Measurements from ENCODE around the gene IL17D. TPM values are rescaled to one million over a fixed set of nuclear protein-coding genes. Genes with fewer than 3 reads are reported as not detected.

IL17D gene, protein sequence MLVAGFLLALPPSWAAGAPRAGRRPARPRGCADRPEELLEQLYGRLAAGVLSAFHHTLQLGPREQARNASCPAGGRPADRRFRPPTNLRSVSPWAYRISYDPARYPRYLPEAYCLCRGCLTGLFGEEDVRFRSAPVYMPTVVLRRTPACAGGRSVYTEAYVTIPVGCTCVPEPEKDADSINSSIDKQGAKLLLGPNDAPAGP
- total RNA-seq (1 to 10 TPM; 1.6 to 4.8 TPM), polyA plus RNA-seq (ENCODE audit: insufficient read depth, low read depth, low replicate concordance) (5.3 TPM)
- long read RNA-seq, donor 1, partial matches to known transcripts, result 26 of 26 reads
- long read RNA-seq, donor 1, other reads (novel, unspliced or antisense), result 0 of 26 reads
- long read RNA-seq, donor 2, result 0 reads

DNA sequence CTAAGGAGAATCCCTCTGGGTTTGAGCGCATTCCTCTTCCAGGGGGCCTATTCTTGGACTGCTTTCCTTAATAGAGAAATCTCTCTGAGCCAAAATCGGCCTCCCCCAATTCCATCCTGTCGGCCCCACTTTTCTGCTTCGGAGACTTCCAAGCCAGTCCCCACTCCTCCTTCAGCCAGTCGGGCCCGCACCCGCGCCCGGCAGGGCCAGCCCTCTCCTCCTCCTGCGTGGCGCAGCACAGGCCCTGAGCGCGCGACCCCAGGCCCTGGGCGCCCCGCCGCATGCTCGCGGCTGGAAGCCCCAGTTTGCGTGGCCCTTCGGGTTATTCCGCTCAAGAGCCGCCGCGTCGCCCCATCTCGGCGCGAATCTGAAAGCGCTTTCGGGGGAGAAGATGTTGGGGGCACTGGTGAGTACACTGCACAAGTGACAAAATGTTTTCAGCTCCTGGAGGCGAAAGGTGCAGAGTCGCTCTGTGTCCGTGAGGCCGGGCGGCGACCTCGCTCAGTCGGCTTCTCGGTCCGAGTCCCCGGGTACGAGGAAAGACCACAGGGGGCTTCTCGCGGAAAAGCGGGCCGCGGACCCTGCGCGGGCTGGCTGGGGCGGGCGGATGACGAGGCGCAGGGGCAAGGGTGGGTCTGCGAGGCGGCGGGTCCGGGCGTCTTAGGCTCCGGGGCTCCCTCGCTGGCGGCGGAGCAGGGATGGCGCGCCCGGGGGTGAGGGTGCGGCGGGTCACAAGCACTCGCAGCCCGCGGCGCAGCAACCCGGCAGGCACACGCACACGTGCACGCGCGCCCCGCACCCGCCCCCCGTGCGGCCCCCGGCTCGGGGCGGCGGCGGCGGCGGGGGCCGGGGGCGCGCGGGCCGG lies at the start of gene IL17D:
IL17D (plus strand) TSS at position 785 of the 865 bp plus-strand sequence. CDS start 303 bp downstream, outside the sequence.
- 0 to 1% methylated on average over 19 to 59 of the region's 94 CpGs for WGBS, 2 donors
- TF ChIP-seq POLR2A (IDR thresholded peaks at IDR 0.05), result no peak
- TF ChIP-seq, protein P1, sequence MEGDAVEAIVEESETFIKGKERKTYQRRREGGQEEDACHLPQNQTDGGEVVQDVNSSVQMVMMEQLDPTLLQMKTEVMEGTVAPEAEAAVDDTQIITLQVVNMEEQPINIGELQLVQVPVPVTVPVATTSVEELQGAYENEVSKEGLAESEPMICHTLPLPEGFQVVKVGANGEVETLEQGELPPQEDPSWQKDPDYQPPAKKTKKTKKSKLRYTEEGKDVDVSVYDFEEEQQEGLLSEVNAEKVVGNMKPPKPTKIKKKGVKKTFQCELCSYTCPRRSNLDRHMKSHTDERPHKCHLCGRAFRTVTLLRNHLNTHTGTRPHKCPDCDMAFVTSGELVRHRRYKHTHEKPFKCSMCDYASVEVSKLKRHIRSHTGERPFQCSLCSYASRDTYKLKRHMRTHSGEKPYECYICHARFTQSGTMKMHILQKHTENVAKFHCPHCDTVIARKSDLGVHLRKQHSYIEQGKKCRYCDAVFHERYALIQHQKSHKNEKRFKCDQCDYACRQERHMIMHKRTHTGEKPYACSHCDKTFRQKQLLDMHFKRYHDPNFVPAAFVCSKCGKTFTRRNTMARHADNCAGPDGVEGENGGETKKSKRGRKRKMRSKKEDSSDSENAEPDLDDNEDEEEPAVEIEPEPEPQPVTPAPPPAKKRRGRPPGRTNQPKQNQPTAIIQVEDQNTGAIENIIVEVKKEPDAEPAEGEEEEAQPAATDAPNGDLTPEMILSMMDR (IDR thresholded peaks at IDR 0.05), result no peak
- no peak for DNase-seq

DNA sequence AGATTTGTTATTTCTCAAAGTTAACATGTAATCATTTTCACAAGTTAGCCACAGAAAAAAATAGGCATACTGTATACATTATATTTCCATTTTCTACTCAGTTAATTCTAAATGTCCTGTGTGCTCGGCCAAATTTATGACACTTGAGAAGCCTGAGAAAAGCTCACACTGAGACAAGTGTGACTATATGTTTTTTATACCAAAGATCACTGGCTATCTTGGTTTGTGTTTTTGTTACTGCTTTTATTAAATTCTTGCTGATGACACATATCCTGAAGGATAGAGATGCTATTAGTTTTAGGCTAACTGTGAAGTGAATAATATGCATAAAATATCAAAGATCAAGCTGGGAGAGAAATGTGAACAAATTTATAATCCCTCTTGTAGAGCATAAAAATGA lies 49.3 kb upstream of the IL17D start:
- Histone ChIP-seq H3K27ac (no peak overlapping the region), H3K9me3 (no peaks in the 10 kb centered on the region), H3K4me1 (no peaks in the 10 kb centered on the region), H3K4me3 (no peak overlapping the region), H3K27me3 (no peaks in the 10 kb centered on the region), H3K36me3 (ENCODE audit: low read depth, missing control alignments) (no peaks in the 10 kb centered on the region)
- TF ChIP-seq POLR2A (IDR thresholded peaks at IDR 0.05), result no peak
- TF ChIP-seq, protein P1 (IDR thresholded peaks at IDR 0.05), result no peak
- WGBS, 2 donors, result 87 to 89% methylated on average over 1 of the region's 1 CpG
- intact Hi-C loops (cut with DNase I; ENCODE audit: low total_unique reads), result no loop called here
- no peak for DNase-seq

More for the DNA sequence above, at the start of gene IL17D:
- H3K9me3 ChIP-seq, result no peaks in the 10 kb centered on the region
- H3K4me1 ChIP-seq, result peaks cover 3% of the 10 kb centered on the region
- no peaks in the 10 kb centered on the region for H3K27me3 ChIP-seq
- intact Hi-C loops (cut with DNase I; ENCODE audit: low total_unique reads), result no loop called here
- H3K36me3 ChIP-seq (ENCODE audit: low read depth, missing control alignments), result no peaks in the 10 kb centered on the region
- H3K4me3 ChIP-seq, result peak within 1 kb of the TSS; percentile 63 to 68
- peak within 1 kb of the TSS; percentile 72 to 75 for H3K27ac ChIP-seq

DNA sequence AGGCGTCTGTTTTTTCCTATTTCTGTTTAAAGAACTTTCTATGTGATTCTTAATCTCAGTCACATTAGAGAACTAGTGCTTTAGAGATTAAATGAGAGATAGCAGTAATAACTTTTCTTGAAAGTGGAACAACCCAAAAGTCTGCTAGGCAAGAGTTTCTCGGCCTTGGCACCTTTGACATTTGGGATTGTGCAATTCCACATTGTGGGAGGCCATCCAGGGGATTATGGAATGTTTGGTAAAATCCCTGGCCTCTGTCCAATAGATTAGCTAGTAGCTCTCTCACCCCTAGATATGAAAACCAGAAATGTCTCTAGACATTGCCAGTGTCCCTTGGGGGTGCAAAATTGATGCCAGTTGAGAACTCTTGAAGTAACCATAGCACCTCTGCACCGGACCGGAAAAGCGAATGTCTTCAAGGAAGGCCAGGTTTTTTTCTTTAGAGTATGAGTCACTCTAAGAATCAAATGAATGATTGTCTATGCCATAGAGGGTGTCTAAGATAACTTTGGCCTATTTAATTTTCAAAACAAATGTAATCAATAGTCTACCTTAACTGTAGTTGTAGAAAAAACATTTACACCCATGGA lies 45.0 kb upstream of the IL17D start:
- intact Hi-C loops (cut with DNase I; ENCODE audit: low total_unique reads), result no loop called here
- no peak overlapping the region for H3K4me3 ChIP-seq
- TF ChIP-seq POLR2A (IDR thresholded peaks at IDR 0.05), result no peak
- TF ChIP-seq, protein P1 (IDR thresholded peaks at IDR 0.05), result no peak
- H3K27ac ChIP-seq, result no peak overlapping the region
- H3K4me1 ChIP-seq, result no peaks in the 10 kb centered on the region
- WGBS, 2 donors, result 70 to 75% methylated on average over 5 of the region's 5 CpGs
- no peaks in the 10 kb centered on the region for H3K9me3 ChIP-seq
- no peaks in the 10 kb centered on the region for H3K36me3 ChIP-seq (ENCODE audit: low read depth, missing control alignments)
- H3K27me3 ChIP-seq, result no peaks in the 10 kb centered on the region
- no peak for DNase-seq

DNA sequence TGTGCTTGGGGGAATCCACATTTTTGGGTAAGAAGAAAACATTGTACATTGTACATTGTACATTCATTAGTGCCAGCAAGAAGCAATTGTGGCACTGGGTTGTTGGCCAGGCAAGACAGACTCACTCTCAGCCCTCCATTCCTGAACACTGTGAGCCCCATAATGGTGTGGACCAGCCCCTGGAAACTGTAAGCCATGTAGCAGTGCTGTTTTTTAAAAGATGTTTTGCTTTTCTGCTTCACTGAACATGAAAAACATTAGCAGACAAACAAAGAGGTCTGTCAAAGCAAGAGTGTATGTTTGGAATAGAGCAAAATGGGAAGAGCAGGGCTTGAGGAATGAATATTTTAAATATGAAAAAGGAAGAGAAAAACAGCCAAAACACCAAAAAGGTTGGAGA lies 39.1 kb upstream of the IL17D start:
- TF ChIP-seq, protein P1 (IDR thresholded peaks at IDR 0.05), result no peak
- no peak for TF ChIP-seq POLR2A (IDR thresholded peaks at IDR 0.05)
- H3K4me1 ChIP-seq, result no peaks in the 10 kb centered on the region
- H3K36me3 ChIP-seq (ENCODE audit: low read depth, missing control alignments), result no peaks in the 10 kb centered on the region
- no peaks in the 10 kb centered on the region for H3K9me3 ChIP-seq
- no peak overlapping the region for H3K27ac ChIP-seq
- DNase-seq, result no peak
- intact Hi-C loops (cut with DNase I; ENCODE audit: low total_unique reads), result no loop called here
- H3K27me3 ChIP-seq, result no peaks in the 10 kb centered on the region
- no peak overlapping the region for H3K4me3 ChIP-seq
